ENCODE data around the gene OPA1. TPM values are rescaled to one million over a fixed set of nuclear protein-coding genes. Genes with fewer than 3 reads are reported as not detected.

OPA1 gene
- total and polyA plus RNA-seq, 2 experiments from 2014 or later = 24.9 to 89.9 TPM

GRCh38 chr3:193720169-193720568 lies 127.2 kb downstream of the OPA1 start (continued):
- TF ChIP-seq, protein P1, sequence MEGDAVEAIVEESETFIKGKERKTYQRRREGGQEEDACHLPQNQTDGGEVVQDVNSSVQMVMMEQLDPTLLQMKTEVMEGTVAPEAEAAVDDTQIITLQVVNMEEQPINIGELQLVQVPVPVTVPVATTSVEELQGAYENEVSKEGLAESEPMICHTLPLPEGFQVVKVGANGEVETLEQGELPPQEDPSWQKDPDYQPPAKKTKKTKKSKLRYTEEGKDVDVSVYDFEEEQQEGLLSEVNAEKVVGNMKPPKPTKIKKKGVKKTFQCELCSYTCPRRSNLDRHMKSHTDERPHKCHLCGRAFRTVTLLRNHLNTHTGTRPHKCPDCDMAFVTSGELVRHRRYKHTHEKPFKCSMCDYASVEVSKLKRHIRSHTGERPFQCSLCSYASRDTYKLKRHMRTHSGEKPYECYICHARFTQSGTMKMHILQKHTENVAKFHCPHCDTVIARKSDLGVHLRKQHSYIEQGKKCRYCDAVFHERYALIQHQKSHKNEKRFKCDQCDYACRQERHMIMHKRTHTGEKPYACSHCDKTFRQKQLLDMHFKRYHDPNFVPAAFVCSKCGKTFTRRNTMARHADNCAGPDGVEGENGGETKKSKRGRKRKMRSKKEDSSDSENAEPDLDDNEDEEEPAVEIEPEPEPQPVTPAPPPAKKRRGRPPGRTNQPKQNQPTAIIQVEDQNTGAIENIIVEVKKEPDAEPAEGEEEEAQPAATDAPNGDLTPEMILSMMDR (conservative IDR thresholded peaks at IDR 0.05; ENCODE audit: low read depth in 2 of 2) = no peak
- no peak for TF ChIP-seq REST (IDR thresholded peaks at IDR 0.05; ENCODE audit: unreplicated experiment)
- TF ChIP-seq ZNF114 (CRISPR knock-in tag; IDR thresholded peaks at IDR 0.05) = no peak
- TF ChIP-seq CREB1 (CRISPR knock-in tag; IDR thresholded peaks at IDR 0.05; ENCODE audit: low read depth) = no peak

GRCh38 chr3:193722566-193722965 lies 129.6 kb downstream of the OPA1 start:
- Histone ChIP-seq H3K27ac (ENCODE audit: low read depth) (no peak overlapping the region), H2AFZ (no peak overlapping the region), H3K36me3 (ENCODE audit: insufficient read depth) (no peaks in the 10 kb centered on the region; the same call in 1 of the 2 replicates), H3K79me2 (replicated peaks; ENCODE audit: insufficient read depth) (no peaks in the 10 kb centered on the region), H3K9me2 (ENCODE audit: insufficient read depth) (no peaks in the 10 kb centered on the region), H4K20me1 (replicated peaks; ENCODE audit: insufficient read depth) (no peaks in the 10 kb centered on the region), H3K4me1 (ENCODE audit: insufficient read depth) (no peaks in the 10 kb centered on the region), H3F3A (replicated peaks; ENCODE audit: low read depth) (no peaks in the 10 kb centered on the region), H3K4me3 (no peak overlapping the region), H3K27me3 (ENCODE audit: insufficient read depth) (no peaks in the 10 kb centered on the region), H3K4me2 (no peak overlapping the region)
- Mint-ChIP-seq H3K36me3 (ENCODE audit: low read depth) (peaks cover 10% of the 10 kb centered on the region; the same call in 2 of the 3 replicates), H3K4me3 (no peak overlapping the region), H3K9me3 (peaks cover 36% of the 10 kb centered on the region), H3K27me3 (ENCODE audit: insufficient read depth, low read depth, poor library complexity) (no peaks in the 10 kb centered on the region), H3K27ac (no peak overlapping the region), H3K4me1 (peaks cover 6% of the 10 kb centered on the region; the same call in 2 of the 3 replicates)
- ATAC-seq = no peak
- no peak for DNase-seq (ENCODE audit: low spot score)
- TF ChIP-seq ETS1 (IDR thresholded peaks at IDR 0.05) = no peak

- Mint-ChIP-seq H3K4me3 (no peak overlapping the region), H3K9me3 (no peaks in the 10 kb centered on the region), H3K27ac (no peak overlapping the region), H3K27me3 (ENCODE audit: insufficient read depth, low read depth, poor library complexity) (peaks cover 12% of the 10 kb centered on the region), H3K4me1 (peaks cover 30% of the 10 kb centered on the region), H3K36me3 (ENCODE audit: low read depth) (no peaks in the 10 kb centered on the region)
- DNase-seq (ENCODE audit: low spot score) = no peak
- peaks cover 20% of the 10 kb centered on the region for H3K4me1 ChIP-seq (ENCODE audit: insufficient read depth)
- no peaks in the 10 kb centered on the region for H3K27me3 ChIP-seq (ENCODE audit: insufficient read depth)
- no peak overlapping the region for H3K4me2 ChIP-seq
- no peaks in the 10 kb centered on the region for H3F3A ChIP-seq (replicated peaks; ENCODE audit: low read depth)
- no peak for ATAC-seq
- H3K27ac ChIP-seq (ENCODE audit: low read depth) = no peak overlapping the region
- H2AFZ ChIP-seq = peak overlapping the region; percentile 66; the same call in 1 of the 2 replicates
- no peaks in the 10 kb centered on the region for H3K79me2 ChIP-seq (replicated peaks; ENCODE audit: insufficient read depth)
- no peak overlapping the region for H3K4me3 ChIP-seq
- no peaks in the 10 kb centered on the region for H3K9me2 ChIP-seq (ENCODE audit: insufficient read depth)
- H4K20me1 ChIP-seq (replicated peaks; ENCODE audit: insufficient read depth) = no peaks in the 10 kb centered on the region
- H3K36me3 ChIP-seq (ENCODE audit: insufficient read depth) = no peaks in the 10 kb centered on the region
- no peak for TF ChIP-seq POLR2AphosphoS5 (IDR thresholded peaks at IDR 0.05; ENCODE audit: low read depth)
- TF ChIP-seq NANOG (IDR thresholded peaks at IDR 0.05; ENCODE audit: borderline replicate concordance) = no peak
- no peak for TF ChIP-seq ETS1 (IDR thresholded peaks at IDR 0.05)
- no peak for TF ChIP-seq ZNF331 (CRISPR knock-in tag; IDR thresholded peaks at IDR 0.05; ENCODE audit: low read depth)
- no peak for TF ChIP-seq REST (IDR thresholded peaks at IDR 0.05; ENCODE audit: unreplicated experiment)
- no peak for TF ChIP-seq CREB1 (CRISPR knock-in tag; IDR thresholded peaks at IDR 0.05; ENCODE audit: low read depth)
- no peak for TF ChIP-seq EZH2 (IDR thresholded peaks at IDR 0.05; ENCODE audit: low read depth, unreplicated experiment)
- no peak for TF ChIP-seq EZH2phosphoT487 (IDR thresholded peaks at IDR 0.05; ENCODE audit: unreplicated experiment)
- TF ChIP-seq ZNF114 (CRISPR knock-in tag; IDR thresholded peaks at IDR 0.05) = no peak
- TF ChIP-seq STAT1 (IDR thresholded peaks at IDR 0.05; ENCODE audit: unreplicated experiment) = no peak
Measured at GRCh38 chr3:193727089-193727488, 134.1 kb downstream of the OPA1 start.

Measured in GM23338 (cell line).